Vagina (tissue), 2 donors: Measurements from ENCODE around the gene GNAQ.

ENCODE experiments used
- POLR2A ChIP-seq, 2 donors: fragments of 450-650 bp; IDR thresholded peaks; one replicate each; pipeline ENCODE4 v1.6.1; 2017; ENCODE audit warnings: antibody characterized with exemption in 2 of 2, mild to moderate bottlenecking in 2 of 2, moderate library complexity in 2 of 2
- POLR2AphosphoS5 ChIP-seq, 2 donors: sonication (generic); formaldehyde crosslinking; IDR thresholded peaks; one replicate each; pipeline ENCODE4 v1.9.0; 2017; ENCODE audit warnings: antibody characterized with exemption in 2 of 2, mild to moderate bottlenecking in 2 of 2, low read depth in 1 of 2; ENCODE audit not compliant: insufficient read depth in 1 of 2
- TF ChIP-seq, protein P1 (sequence below), 3 experiments: fragments of 450-650 bp in 2 of 3; fragments of 200-600 bp in 1 of 3; sonication (generic) in 1 of 3; IDR thresholded peaks; one replicate each; pipeline ENCODE4 v1.5.1; 2017 to 2019; ENCODE audit warnings: antibody characterized with exemption in 3 of 3, mild to moderate bottlenecking in 2 of 3, moderate library complexity in 2 of 3

DNA sequence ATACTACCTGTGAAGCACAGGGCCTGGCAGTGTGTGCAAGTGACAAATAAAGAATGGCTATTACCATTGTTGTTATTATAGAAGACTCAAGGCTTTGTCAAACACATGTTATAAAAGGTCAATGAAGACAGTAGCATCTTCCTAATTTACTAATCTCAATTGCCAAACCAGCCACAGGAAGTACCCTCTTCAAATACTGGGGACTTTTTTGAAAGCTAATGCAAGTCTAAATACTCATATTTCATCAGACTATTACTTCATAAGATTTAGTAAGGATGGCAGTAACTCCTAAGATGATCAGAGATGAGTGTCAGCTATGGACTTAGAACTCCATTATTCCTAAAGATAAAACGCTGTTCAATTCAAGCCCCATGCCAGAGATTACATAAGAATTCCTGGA, 43.0 kb downstream of the GNAQ start:
- TF ChIP-seq, protein P1, sequence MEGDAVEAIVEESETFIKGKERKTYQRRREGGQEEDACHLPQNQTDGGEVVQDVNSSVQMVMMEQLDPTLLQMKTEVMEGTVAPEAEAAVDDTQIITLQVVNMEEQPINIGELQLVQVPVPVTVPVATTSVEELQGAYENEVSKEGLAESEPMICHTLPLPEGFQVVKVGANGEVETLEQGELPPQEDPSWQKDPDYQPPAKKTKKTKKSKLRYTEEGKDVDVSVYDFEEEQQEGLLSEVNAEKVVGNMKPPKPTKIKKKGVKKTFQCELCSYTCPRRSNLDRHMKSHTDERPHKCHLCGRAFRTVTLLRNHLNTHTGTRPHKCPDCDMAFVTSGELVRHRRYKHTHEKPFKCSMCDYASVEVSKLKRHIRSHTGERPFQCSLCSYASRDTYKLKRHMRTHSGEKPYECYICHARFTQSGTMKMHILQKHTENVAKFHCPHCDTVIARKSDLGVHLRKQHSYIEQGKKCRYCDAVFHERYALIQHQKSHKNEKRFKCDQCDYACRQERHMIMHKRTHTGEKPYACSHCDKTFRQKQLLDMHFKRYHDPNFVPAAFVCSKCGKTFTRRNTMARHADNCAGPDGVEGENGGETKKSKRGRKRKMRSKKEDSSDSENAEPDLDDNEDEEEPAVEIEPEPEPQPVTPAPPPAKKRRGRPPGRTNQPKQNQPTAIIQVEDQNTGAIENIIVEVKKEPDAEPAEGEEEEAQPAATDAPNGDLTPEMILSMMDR (IDR thresholded peaks at IDR 0.05): no peak
- no peak for TF ChIP-seq POLR2A (IDR thresholded peaks at IDR 0.05)
- TF ChIP-seq POLR2AphosphoS5 (IDR thresholded peaks at IDR 0.05; ENCODE audit: insufficient read depth in 1 of 2, low read depth in 1 of 2): no peak
